GM12878 (cell line): ENCODE results near the gene BPIFA1.

Experiments
- ESRRA ChIP-seq: IDR thresholded peaks from 2 replicates; pipeline ENCODE4 v1.6.1; 2012; ENCODE audit warnings: mild to moderate bottlenecking, low read length, improper control_type of control experiment
- SRF ChIP-seq, 2 experiments: IDR thresholded peaks; 2 replicates each; pipeline ENCODE4 v1.6.1; 2011; ENCODE audit warnings: low read depth in 2 of 2, low read length in 2 of 2, mild to moderate bottlenecking in 1 of 2, moderate library complexity in 1 of 2
- TF ChIP-seq, protein P1 (sequence below): IDR thresholded peaks from 2 replicates; pipeline ENCODE4 v1.6.1; 2011; ENCODE audit warnings: low read depth, mild to moderate bottlenecking, low read length, moderate library complexity, borderline replicate concordance; ENCODE audit errors: extremely low read depth

DNA sequence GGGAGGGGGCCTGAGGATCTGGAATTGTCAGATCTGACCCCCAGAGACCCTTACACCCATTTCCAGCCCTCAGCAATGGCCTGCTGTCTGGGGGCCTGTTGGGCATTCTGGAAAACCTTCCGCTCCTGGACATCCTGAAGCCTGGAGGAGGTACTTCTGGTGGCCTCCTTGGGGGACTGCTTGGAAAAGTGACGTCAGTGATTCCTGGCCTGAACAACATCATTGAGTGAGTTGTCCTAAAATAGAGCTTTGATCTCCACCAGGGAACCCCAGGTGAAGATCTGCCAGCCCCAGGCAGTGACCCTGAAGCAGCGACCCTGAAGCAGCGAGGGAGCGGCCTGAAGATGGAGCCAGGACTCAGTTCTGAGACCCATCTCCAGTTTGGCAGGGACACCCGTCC lies 2.2 kb downstream of the BPIFA1 start:
- TF ChIP-seq, protein P1, sequence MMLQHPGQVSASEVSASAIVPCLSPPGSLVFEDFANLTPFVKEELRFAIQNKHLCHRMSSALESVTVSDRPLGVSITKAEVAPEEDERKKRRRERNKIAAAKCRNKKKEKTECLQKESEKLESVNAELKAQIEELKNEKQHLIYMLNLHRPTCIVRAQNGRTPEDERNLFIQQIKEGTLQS, result no peak
- no peak for TF ChIP-seq ESRRA
- no peak for TF ChIP-seq SRF (IDR thresholded peaks at IDR 0.05; ENCODE audit: low read depth in 2 of 2, low read length in 2 of 2)
